Hypothalamus (tissue), 51 donors: ENCODE results near the gene CD274.

ENCODE experiments used
- DNase-seq, 51 donors: peaks; one replicate each; lab custom pipeline; 2025; lab: John Stamatoyannopoulos, UW

Gene CD274

GRCh38 chr9:5518937-5519319 lies 68.6 kb downstream of the CD274 start:
- no peak for DNase-seq
